SK-N-SH (cell line): Measurements from ENCODE around the gene HES1.

ENCODE experiments used
- ELF1 ChIP-seq: IDR thresholded peaks from 2 replicates; pipeline ENCODE4 v1.4.0; 2012
- EP300 ChIP-seq, 2 experiments: IDR thresholded peaks; 2 replicates each; pipeline versions ENCODE4 v1.4.0 to v1.6.1; 2012; ENCODE audit warnings: borderline replicate concordance in 1 of 2, low read depth in 1 of 2, low read length in 1 of 2
- EZH2phosphoT487 ChIP-seq: fragments of 200-600 bp; sonication (generic); IDR thresholded peaks from 2 replicates; pipeline ENCODE4 v1.6.1; 2017; ENCODE audit warnings: low read depth, mixed run types, mild to moderate bottlenecking, antibody characterized with exemption, moderate library complexity, borderline replicate concordance
- NFIC ChIP-seq: IDR thresholded peaks from 2 replicates; pipeline ENCODE4 v1.4.0; 2012; ENCODE audit warnings: borderline replicate concordance
- POLR2AphosphoS5 ChIP-seq: IDR thresholded peaks from 2 replicates; pipeline ENCODE4 v1.6.1; 2012; ENCODE audit warnings: low read depth, low read length
- SMC3 ChIP-seq: IDR thresholded peaks from 2 replicates; pipeline ENCODE4 v1.6.1; 2012; ENCODE audit warnings: low read depth, low read length, improper control_type of control experiment
- TAF1 ChIP-seq: IDR thresholded peaks from 2 replicates; pipeline ENCODE4 v1.6.1; 2012; ENCODE audit warnings: low read depth, mild to moderate bottlenecking, low read length, moderate library complexity, borderline replicate concordance
- YY1 ChIP-seq: IDR thresholded peaks from 2 replicates; pipeline ENCODE4 v1.4.0; 2012; ENCODE audit warnings: low read depth, mild to moderate bottlenecking
- TF ChIP-seq, protein P1 (sequence below): fragments of 200-600 bp; sonication (generic); IDR thresholded peaks from 2 replicates; pipeline ENCODE4 v1.6.1; 2017; ENCODE audit warnings: antibody characterized with exemption, mild to moderate bottlenecking, moderate library complexity
- TF ChIP-seq, protein P2 (sequence below): IDR thresholded peaks from 2 replicates; pipeline ENCODE4 v1.4.0; 2012; ENCODE audit warnings: low read depth

DNA sequence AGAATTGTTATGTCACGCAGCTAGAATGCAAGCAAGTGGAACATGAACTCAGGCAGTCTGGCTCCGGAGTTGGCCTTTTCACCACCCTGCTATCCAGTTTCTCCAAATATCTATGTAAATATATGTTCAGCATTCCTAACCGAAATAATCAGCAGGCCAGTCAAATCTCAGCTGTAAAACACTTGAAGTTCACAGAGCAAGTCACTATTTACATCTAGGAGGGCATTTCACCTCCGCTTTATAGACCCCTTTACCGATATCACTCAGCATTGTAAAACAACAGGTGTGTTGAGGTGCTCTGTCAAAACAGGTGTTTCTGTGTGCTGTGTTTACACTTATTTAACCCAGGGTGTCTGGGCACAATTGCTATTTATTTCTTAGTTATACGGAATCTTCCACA lies 12.2 kb upstream of the HES1 start:
- TF ChIP-seq POLR2AphosphoS5, result no peak
- TF ChIP-seq SMC3, result no peak
- TF ChIP-seq, protein P1, sequence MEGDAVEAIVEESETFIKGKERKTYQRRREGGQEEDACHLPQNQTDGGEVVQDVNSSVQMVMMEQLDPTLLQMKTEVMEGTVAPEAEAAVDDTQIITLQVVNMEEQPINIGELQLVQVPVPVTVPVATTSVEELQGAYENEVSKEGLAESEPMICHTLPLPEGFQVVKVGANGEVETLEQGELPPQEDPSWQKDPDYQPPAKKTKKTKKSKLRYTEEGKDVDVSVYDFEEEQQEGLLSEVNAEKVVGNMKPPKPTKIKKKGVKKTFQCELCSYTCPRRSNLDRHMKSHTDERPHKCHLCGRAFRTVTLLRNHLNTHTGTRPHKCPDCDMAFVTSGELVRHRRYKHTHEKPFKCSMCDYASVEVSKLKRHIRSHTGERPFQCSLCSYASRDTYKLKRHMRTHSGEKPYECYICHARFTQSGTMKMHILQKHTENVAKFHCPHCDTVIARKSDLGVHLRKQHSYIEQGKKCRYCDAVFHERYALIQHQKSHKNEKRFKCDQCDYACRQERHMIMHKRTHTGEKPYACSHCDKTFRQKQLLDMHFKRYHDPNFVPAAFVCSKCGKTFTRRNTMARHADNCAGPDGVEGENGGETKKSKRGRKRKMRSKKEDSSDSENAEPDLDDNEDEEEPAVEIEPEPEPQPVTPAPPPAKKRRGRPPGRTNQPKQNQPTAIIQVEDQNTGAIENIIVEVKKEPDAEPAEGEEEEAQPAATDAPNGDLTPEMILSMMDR, result no peak
- TF ChIP-seq YY1, result no peak
- TF ChIP-seq NFIC, result no peak
- no peak for TF ChIP-seq EP300 (IDR thresholded peaks at IDR 0.05; ENCODE audit: borderline replicate concordance in 1 of 2, low read depth in 1 of 2, low read length in 1 of 2)
- TF ChIP-seq TAF1, result no peak
- no peak for TF ChIP-seq EZH2phosphoT487
- TF ChIP-seq, protein P2, sequence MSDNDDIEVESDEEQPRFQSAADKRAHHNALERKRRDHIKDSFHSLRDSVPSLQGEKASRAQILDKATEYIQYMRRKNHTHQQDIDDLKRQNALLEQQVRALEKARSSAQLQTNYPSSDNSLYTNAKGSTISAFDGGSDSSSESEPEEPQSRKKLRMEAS, result no peak
- no peak for TF ChIP-seq ELF1
